Adrenal gland (tissue), 12 donors: Measurements from ENCODE around the gene SOS1. TPM values are rescaled to one million over a fixed set of nuclear protein-coding genes. Genes with fewer than 3 reads are reported as not detected.

Source experiments
- DNase-seq, 7 donors: peaks; one replicate each; pipeline ENCODE4 v3.0.0-alpha.2; 2019 to 2020
- H3K27ac ChIP-seq, 5 donors: fragments of 200-600 bp; sonication (generic) in 4 of 5; 1 replicate in 3 of 5; 2 replicates in 2 of 5; pipeline versions ENCODE4 v1.5.1 to v1.8.0; 2016 to 2020; ENCODE audit warnings: mild to moderate bottlenecking in 1 of 5
- H3K27me3 ChIP-seq: fragments of 200-600 bp; 2 replicates; pipeline ENCODE4 v1.8.0; 2021
- H3K36me3 ChIP-seq, 2 donors: fragments of 200-600 bp; replicated peaks in 1 of 2; 1 replicate in 1 of 2; 2 replicates in 1 of 2; pipeline versions ENCODE4 v1.5.1 to v1.8.0; 2018 to 2022
- H3K4me1 ChIP-seq, 2 donors: fragments of 200-600 bp; replicated peaks in 1 of 2; 1 replicate in 1 of 2; 2 replicates in 1 of 2; pipeline versions ENCODE4 v1.5.1 to v1.8.0; 2018 to 2021
- H3K4me3 ChIP-seq, 4 donors: fragments of 200-600 bp; sonication (generic) in 3 of 4; one replicate each; pipeline ENCODE4 v1.5.1; 2016 to 2018
- H3K9me3 ChIP-seq, 3 donors: fragments of 200-600 bp; sonication (generic) in 1 of 3; replicated peaks in 1 of 3; 1 replicate in 2 of 3; 2 replicates in 1 of 3; pipeline versions ENCODE4 v1.5.1 to v1.8.0; 2016 to 2021
- POLR2A ChIP-seq, 2 donors: fragments of 450-650 bp; IDR thresholded peaks; one replicate each; pipeline ENCODE4 v1.6.1; 2017; ENCODE audit warnings: antibody characterized with exemption in 2 of 2, mild to moderate bottlenecking in 2 of 2, moderate library complexity in 1 of 2
- WGBS, 4 donors: extraction: QIAGEN DNeasy Blood & Tissue Kit in 2 of 4; methylation state at CpG; one replicate each; pipeline versions ENCODE4 v1.1.5 to v1.1.7; 2013 to 2017; 5-methylcytosine and 5-hydroxymethylcytosine counted together
- intact Hi-C, 2 donors: fragments of 100-400 bp; cut with DNase I; formaldehyde crosslinking; loops; one replicate each; pipeline versions ENCODE4 v1.14.1 to v1.15.0; 2022 to 2023
- polyA plus RNA-seq, 3 donors: library from polyadenylated mRNA; stranded (reverse); fragments of 200-250 nt in 2 of 3; fragments of 350-450 nt in 1 of 3; fragmentation: Illumina TruSeq in 1 of 3; extraction: RNeasy Lipid Tissue Mini Kit (QIAGEN cat#74804) in 1 of 3; gene quantifications; one replicate each; pipeline ENCODE4 v1.2.3, GENCODE V29; 2013 to 2014
- total RNA-seq, 9 donors: library from RNA; depleted of rRNA in 4 of 9; stranded (reverse); fragments of >200 nt in 4 of 9; fragments of 120-200 nt in 1 of 9; fragmentation: NEBNext Ultra II Directional in 1 of 9; extraction: Animal tissue kit (Norgen Biotek cat#: 25700) in 1 of 9; gene quantifications; one replicate each; pipeline versions ENCODE4 v1.1.0 to v1.2.4, GENCODE V29; 2013 to 2023
- TF ChIP-seq, protein P1 (sequence below), 6 experiments: fragments of 450-650 bp in 4 of 6; fragments of 200-600 bp in 2 of 6; sonication (generic) in 1 of 6; IDR thresholded peaks; 1 replicate in 5 of 6; 2 replicates in 1 of 6; pipeline versions ENCODE4 v1.5.1 to v1.8.0; 2016 to 2021; ENCODE audit warnings: antibody characterized with exemption in 6 of 6, mild to moderate bottlenecking in 2 of 6, moderate library complexity in 1 of 6
- donor health status: healthy with polysubstance abuse.
- donor health status: Bipolar disorder and iron deficiency.
- donor health status: DM: yes; HTN: yes; CAD: no.
- donor health status: DM: no; HTN: no; CAD: no.
- donor health status: DM: no; HTN: no; CAD: no.
- donor health status: DM: yes; HTN: yes; CAD: no.

SOS1 gene
- total and polyA plus RNA-seq, 12 donors = 6.4 to 42.0 (median 26.5) TPM

DNA sequence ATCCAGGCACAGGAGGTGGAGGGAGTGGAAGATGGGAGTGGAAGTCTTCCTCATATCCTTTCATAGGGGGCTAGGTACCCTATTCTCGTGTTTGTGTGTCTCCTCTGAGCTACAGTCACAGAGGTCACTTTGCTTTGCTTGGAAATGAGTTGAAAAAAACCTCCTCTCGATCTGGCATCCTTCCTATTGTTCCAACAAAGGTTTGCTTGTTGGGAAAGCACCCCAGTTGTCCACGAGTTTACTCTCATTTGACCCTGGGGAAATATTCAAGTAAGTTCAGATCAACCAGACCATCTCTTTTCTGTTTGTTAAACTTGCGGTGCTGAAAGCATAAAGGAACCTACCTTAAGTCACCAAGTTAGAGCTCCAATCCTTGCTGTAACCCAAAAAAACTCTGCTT is 171.9 kb downstream of the SOS1 start:
- no peak for DNase-seq
- Histone ChIP-seq H3K9me3 (no peaks in the 10 kb centered on the region), H3K27ac (no peak overlapping the region), H3K4me3 (no peak overlapping the region), H3K4me1 (no peaks in the 10 kb centered on the region), H3K36me3 (no peaks in the 10 kb centered on the region), H3K27me3 (no peaks in the 10 kb centered on the region)
- TF ChIP-seq, protein P1, sequence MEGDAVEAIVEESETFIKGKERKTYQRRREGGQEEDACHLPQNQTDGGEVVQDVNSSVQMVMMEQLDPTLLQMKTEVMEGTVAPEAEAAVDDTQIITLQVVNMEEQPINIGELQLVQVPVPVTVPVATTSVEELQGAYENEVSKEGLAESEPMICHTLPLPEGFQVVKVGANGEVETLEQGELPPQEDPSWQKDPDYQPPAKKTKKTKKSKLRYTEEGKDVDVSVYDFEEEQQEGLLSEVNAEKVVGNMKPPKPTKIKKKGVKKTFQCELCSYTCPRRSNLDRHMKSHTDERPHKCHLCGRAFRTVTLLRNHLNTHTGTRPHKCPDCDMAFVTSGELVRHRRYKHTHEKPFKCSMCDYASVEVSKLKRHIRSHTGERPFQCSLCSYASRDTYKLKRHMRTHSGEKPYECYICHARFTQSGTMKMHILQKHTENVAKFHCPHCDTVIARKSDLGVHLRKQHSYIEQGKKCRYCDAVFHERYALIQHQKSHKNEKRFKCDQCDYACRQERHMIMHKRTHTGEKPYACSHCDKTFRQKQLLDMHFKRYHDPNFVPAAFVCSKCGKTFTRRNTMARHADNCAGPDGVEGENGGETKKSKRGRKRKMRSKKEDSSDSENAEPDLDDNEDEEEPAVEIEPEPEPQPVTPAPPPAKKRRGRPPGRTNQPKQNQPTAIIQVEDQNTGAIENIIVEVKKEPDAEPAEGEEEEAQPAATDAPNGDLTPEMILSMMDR (IDR thresholded peaks at IDR 0.05) = no peak
- no peak for TF ChIP-seq POLR2A (IDR thresholded peaks at IDR 0.05)
- intact Hi-C loops = no loop called here
- 78 to 84% (median 82%) methylated on average over 4 of the region's 4 CpGs for WGBS, 4 donors

DNA sequence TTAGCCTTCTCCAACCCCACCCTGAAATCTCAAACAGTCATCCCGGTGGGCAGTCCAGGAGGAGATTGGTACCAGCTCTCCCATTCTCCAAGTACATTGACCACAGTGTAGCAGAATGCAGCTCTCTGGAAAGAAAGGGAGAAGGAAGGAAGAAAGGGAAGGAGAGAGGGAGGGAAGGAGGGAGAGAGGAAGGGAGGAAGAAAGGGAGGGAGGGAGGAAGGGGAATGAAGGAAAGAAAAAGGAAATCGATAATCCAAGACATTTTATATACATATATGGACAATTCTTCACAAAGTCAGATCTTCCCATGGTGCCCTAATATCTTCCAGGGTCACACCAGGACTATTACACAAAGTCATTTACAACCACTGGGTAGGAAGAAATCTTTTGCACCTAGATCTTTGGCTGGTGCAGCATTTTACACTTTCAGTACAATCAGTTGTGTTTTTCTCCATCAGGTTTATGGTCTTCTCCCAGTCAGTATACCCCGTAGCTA is 172.4 kb downstream of the SOS1 start:
- Histone ChIP-seq H3K27me3 (no peaks in the 10 kb centered on the region), H3K36me3 (no peaks in the 10 kb centered on the region), H3K9me3 (no peaks in the 10 kb centered on the region), H3K4me3 (no peak overlapping the region), H3K4me1 (no peaks in the 10 kb centered on the region), H3K27ac (no peak overlapping the region)
- TF ChIP-seq POLR2A (IDR thresholded peaks at IDR 0.05) = no peak
- TF ChIP-seq, protein P1 (IDR thresholded peaks at IDR 0.05) = no peak
- intact Hi-C loops = no loop called here
- DNase-seq = no peak
- 74 to 94% (median 92%) methylated on average over 3 of the region's 3 CpGs for WGBS, 4 donors

DNA sequence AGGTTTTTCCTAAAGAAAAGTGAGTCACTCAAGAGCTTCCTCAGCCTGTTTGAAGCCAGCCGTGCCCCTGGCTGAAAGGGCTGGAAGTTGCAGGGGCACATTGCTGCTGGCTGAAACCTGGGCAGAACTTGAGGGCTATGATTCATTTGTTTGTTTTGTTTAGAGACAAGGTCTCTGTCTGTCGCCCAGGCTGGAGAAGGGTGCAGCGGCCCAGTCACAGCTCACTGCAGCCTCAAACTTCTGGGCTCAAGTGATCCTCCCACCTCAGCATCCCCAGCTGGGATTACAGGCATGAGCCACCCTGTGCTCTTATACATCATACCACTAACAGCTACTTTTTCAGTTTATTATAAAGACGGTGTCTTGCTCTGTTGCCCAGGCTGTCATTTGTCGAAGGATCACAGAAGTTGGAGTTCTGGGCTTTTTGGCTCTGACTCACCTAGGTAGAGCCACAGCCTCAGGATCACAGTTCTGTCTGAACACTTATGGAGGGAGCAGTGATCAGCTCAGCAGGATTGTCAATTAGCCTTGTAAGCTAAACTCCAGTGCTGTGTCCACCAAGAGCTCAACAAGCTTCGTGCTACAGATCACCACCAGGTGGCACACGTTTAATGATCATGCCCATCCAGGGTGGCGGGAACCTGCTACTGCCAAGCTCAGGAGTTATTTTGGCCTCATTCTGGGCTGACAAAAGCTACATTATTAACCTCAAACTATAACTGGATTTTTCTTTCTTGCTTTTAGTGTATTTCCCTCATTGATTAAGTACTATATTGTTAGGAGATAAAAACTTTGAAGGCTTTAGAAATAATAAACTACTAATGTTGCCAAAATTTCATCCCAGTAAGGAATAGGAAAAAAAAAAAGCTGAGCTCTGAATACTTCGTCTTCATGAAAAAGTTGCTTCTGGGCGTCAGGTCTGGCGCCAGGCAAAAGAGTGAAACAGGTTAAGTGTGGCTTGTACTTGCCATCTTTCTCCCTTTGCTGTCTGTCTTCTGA is 173.3 kb downstream of the SOS1 start:
- 33 to 47% (median 44%) methylated on average over 11 of the region's 11 CpGs for whole genome bisulfite sequencing, 4 donors
- H3K27me3 ChIP-seq = no peaks in the 10 kb centered on the region
- H3K9me3 ChIP-seq = no peaks in the 10 kb centered on the region
- peak overlapping the region in 1 of 5 donors; percentile 60 for H3K27ac ChIP-seq
- no peaks in the 10 kb centered on the region for H3K36me3 ChIP-seq
- no peaks in the 10 kb centered on the region for H3K4me1 ChIP-seq
- TF ChIP-seq POLR2A (IDR thresholded peaks at IDR 0.05) = no peak
- TF ChIP-seq, protein P1 (IDR thresholded peaks at IDR 0.05) = peak; percentile 53 to 71 (median 66)
- peak; percentile 77 to 93 (median 86) for DNase-seq
- intact Hi-C loops = no loop called here
- no peak overlapping the region for H3K4me3 ChIP-seq

DNA sequence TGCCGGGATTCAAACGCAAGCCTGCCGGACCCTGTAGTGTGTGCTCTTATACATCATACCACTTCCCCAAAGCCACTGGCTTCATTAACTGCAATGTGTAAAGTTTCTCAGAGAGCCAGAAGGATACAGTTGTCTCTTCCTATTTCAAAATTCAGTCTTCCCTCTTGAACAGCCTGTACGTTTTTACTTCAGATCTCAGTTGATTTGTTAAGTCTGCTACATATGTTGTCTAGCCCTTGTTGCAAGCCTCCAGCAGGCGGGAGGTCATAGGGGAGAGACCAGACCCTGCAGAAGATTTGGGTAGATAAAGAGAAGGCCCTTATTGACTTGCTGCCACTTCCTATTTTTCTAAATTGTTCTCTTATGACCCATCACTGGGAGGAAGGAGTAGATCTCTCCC is 174.9 kb downstream of the SOS1 start:
- no peak overlapping the region for H3K27ac ChIP-seq
- no peak for TF ChIP-seq POLR2A (IDR thresholded peaks at IDR 0.05)
- TF ChIP-seq, protein P1 (IDR thresholded peaks at IDR 0.05) = no peak
- 77 to 84% (median 83%) methylated on average over 5 of the region's 5 CpGs for WGBS, 4 donors

More for the DNA sequence above, 174.9 kb downstream of the SOS1 start:
- no peak for DNase-seq
- Histone ChIP-seq H3K9me3 (no peaks in the 10 kb centered on the region), H3K27me3 (no peaks in the 10 kb centered on the region), H3K36me3 (no peaks in the 10 kb centered on the region), H3K4me3 (no peak overlapping the region), H3K4me1 (no peaks in the 10 kb centered on the region)
- intact Hi-C loops = no loop called here
